ENCODE data around the gene MARCHF2.

Gene MARCHF2

GRCh38 chr19:8455018-8455417 lies 41.9 kb downstream of the MARCHF2 start:
- no peak for DNase-seq

GRCh38 chr19:8456064-8456463 lies 43.0 kb downstream of the MARCHF2 start:
- DNase-seq: no peak

- DNase-seq: no peak
Observed at GRCh38 chr19:8457209-8457608, 44.1 kb downstream of the MARCHF2 start.

- no peak for DNase-seq
Observed at GRCh38 chr19:8457827-8458226, 44.7 kb downstream of the MARCHF2 start.

GRCh38 chr19:8458380-8458779 lies 45.3 kb downstream of the MARCHF2 start:
- DNase-seq: no peak

- DNase-seq: no peak
Observed at GRCh38 chr19:8459095-8459494, 46.0 kb downstream of the MARCHF2 start.

- DNase-seq: no peak
Observed at GRCh38 chr19:8459520-8460270, 46.6 kb downstream of the MARCHF2 start.

GRCh38 chr19:8460516-8461298 lies 47.6 kb downstream of the MARCHF2 start:
- no peak for DNase-seq

GRCh38 chr19:8461376-8461775 lies 48.3 kb downstream of the MARCHF2 start:
- no peak for DNase-seq

GRCh38 chr19:8461891-8462290 lies 48.8 kb downstream of the MARCHF2 start:
- DNase-seq: no peak

- no peak for DNase-seq
Observed at GRCh38 chr19:8462571-8462970, 49.5 kb downstream of the MARCHF2 start.

- no peak for DNase-seq
Observed at GRCh38 chr19:8463365-8463764, 50.3 kb downstream of the MARCHF2 start.

GRCh38 chr19:8466018-8466417 lies 52.9 kb downstream of the MARCHF2 start:
- DNase-seq: no peak

- DNase-seq: no peak
Observed at GRCh38 chr19:8468124-8468523, 55.0 kb downstream of the MARCHF2 start.

GRCh38 chr19:8468761-8469373 lies 55.8 kb downstream of the MARCHF2 start:
- DNase-seq: no peak

- no peak for DNase-seq
Observed at GRCh38 chr19:8469613-8470368, 56.7 kb downstream of the MARCHF2 start.

- DNase-seq: no peak
Observed at GRCh38 chr19:8473648-8474476, 60.8 kb downstream of the MARCHF2 start.

GRCh38 chr19:8475005-8475404 lies 61.9 kb downstream of the MARCHF2 start:
- DNase-seq: no peak

GRCh38 chr19:8476524-8476923 lies 63.4 kb downstream of the MARCHF2 start:
- DNase-seq: no peak

- DNase-seq: no peak
Observed at GRCh38 chr19:8477889-8478288, 64.8 kb downstream of the MARCHF2 start.

- DNase-seq: no peak
Observed at GRCh38 chr19:8478598-8478997, 65.5 kb downstream of the MARCHF2 start.

- DNase-seq: no peak
Observed at GRCh38 chr19:8481201-8481600, 68.1 kb downstream of the MARCHF2 start.

Measured in NCI-H1694 (cell line).